ENCODE results near the gene ATP9A. TPM values are rescaled to one million over a fixed set of nuclear protein-coding genes. Genes with fewer than 3 reads are reported as not detected.

Gene ATP9A
- total RNA-seq, 4 donors from 2014 or later = 15.1 to 50.8 (median 30.0) TPM

DNA sequence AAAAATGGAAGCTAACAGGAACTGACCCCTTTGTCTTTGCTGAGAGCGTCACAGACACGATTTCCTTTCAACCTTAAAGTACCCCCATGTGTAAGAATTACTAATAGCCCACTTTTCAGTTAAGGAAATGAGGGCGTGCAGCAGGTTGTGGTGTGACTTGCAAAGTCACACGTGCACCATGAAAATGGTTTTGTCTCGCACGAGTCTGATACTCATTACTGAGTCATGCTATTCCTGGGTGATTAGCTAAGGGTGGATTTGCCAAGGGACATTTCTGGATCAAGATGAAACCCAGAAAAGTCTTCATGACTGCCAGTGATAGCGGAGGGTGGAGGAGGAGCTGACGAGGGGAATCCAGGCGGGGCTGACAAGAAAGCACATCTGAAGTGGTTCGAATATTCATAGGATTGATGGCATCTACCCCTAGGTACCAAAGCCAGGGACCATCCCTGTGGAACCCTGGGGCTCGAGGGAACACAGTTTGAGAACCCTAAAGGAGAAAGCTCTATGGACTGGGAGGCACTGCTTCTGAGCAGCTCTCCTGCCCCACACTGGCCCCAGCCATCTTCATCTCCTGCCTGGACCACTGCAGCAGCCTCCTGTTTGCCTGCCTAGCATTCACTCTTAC, 213.5 kb downstream of the ATP9A start:
- no peaks in the 10 kb centered on the region for H3K4me1 ChIP-seq
- H3K9me3 ChIP-seq = no peaks in the 10 kb centered on the region
- no peak for TF ChIP-seq POLR2A (IDR thresholded peaks at IDR 0.05)
- H3K4me3 ChIP-seq = no peak overlapping the region
- no peak overlapping the region for H3K27ac ChIP-seq
- H3K36me3 ChIP-seq = no peaks in the 10 kb centered on the region
- DNase-seq = no peak
- intact Hi-C loops (cut with DNase I; ENCODE audit: low total_unique reads) = no loop called here
- no peaks in the 10 kb centered on the region for H3K27me3 ChIP-seq

DNA sequence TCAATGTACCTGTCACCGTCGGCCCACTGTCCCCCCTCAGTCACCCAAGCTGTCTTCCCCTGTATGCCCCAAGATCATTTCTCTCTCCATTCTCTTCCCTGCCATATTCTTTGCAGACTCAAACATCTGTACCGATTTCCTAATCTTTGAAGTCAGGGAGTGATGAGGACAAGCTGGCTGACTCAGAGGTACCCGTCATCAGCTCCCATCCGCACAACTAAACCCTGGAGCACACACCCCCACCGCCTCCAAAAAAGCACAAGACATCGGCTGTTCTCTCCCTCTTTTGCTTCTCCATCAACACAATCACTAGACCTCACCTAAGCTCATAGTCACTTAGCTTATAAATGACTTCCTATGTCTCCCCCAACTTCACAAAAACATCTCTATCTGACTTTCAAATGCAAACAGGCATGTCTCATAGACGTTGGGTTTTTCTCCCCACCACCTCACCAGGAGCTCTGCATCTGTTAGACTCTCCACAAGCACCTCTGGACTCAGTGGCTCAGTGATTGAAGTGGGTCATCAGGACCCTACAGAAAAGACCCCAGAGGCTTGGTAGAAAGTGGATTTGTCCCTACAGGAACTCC, 214.2 kb downstream of the ATP9A start:
- intact Hi-C loops (cut with DNase I; ENCODE audit: low total_unique reads) = no loop called here

DNA sequence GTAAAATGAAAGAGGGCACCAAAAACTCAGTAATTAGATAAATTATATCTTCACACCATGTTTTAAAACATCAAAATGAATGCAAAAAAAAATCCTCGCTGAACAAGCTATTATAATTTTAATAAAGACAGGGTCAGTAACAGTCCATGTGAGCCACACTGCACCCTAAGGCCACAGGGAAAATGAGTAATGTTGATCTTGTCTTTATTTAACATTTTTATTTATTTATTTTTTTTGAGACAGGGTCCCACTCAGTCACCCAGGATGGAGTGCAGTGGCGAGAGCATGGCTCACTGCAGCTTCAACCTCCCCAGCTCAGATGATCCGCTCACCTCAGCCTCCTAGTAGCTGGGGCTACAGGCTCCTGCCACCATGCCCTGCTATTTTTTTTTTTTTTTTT, 217.0 kb downstream of the ATP9A start:
- H3K27me3 ChIP-seq = no peaks in the 10 kb centered on the region
- no peak for TF ChIP-seq POLR2A (IDR thresholded peaks at IDR 0.05)
- TF ChIP-seq, protein P1, sequence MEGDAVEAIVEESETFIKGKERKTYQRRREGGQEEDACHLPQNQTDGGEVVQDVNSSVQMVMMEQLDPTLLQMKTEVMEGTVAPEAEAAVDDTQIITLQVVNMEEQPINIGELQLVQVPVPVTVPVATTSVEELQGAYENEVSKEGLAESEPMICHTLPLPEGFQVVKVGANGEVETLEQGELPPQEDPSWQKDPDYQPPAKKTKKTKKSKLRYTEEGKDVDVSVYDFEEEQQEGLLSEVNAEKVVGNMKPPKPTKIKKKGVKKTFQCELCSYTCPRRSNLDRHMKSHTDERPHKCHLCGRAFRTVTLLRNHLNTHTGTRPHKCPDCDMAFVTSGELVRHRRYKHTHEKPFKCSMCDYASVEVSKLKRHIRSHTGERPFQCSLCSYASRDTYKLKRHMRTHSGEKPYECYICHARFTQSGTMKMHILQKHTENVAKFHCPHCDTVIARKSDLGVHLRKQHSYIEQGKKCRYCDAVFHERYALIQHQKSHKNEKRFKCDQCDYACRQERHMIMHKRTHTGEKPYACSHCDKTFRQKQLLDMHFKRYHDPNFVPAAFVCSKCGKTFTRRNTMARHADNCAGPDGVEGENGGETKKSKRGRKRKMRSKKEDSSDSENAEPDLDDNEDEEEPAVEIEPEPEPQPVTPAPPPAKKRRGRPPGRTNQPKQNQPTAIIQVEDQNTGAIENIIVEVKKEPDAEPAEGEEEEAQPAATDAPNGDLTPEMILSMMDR (IDR thresholded peaks at IDR 0.05) = no peak
- H3K36me3 ChIP-seq = no peaks in the 10 kb centered on the region
- no peak for DNase-seq
- no peaks in the 10 kb centered on the region for H3K4me1 ChIP-seq
- H3K4me3 ChIP-seq = no peak overlapping the region
- no peak overlapping the region for H3K27ac ChIP-seq
- intact Hi-C loops (cut with DNase I; ENCODE audit: low total_unique reads) = no loop called here
- H3K9me3 ChIP-seq = no peaks in the 10 kb centered on the region

More for the DNA sequence above, 214.2 kb downstream of the ATP9A start:
- no peaks in the 10 kb centered on the region for H3K4me1 ChIP-seq
- TF ChIP-seq, protein P1 (IDR thresholded peaks at IDR 0.05) = no peak
- TF ChIP-seq POLR2A (IDR thresholded peaks at IDR 0.05) = no peak
- H3K27ac ChIP-seq = no peak overlapping the region
- no peaks in the 10 kb centered on the region for H3K27me3 ChIP-seq
- H3K4me3 ChIP-seq = no peak overlapping the region
- H3K36me3 ChIP-seq = no peaks in the 10 kb centered on the region
- DNase-seq = no peak
- no peaks in the 10 kb centered on the region for H3K9me3 ChIP-seq

DNA sequence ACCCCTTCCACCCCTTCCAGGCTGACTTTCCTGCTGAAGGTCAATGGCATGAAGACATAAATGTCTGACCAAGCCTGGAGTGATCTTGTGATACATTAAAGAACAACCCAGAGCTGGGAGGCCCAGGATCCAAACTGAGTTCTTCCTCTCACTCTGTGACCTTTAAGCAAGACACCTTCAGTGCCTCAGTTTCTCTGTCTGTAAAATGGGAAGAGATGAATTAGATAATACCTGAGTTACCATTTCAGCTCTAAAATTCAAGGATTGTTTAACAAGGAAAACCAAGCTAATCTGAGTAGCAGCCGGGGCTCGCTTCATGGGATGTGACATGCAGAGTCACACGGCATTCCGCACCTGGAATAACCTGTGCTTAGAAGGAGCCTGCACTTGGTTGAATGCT, 218.7 kb downstream of the ATP9A start:
- Histone ChIP-seq H3K27ac (no peak overlapping the region), H3K4me3 (no peak overlapping the region), H3K27me3 (no peaks in the 10 kb centered on the region), H3K4me1 (no peaks in the 10 kb centered on the region), H3K9me3 (no peaks in the 10 kb centered on the region), H3K36me3 (no peaks in the 10 kb centered on the region)
- no peak for DNase-seq
- TF ChIP-seq, protein P1 (IDR thresholded peaks at IDR 0.05) = no peak
- TF ChIP-seq POLR2A (IDR thresholded peaks at IDR 0.05) = no peak
- intact Hi-C loops (cut with DNase I; ENCODE audit: low total_unique reads) = no loop called here

DNA sequence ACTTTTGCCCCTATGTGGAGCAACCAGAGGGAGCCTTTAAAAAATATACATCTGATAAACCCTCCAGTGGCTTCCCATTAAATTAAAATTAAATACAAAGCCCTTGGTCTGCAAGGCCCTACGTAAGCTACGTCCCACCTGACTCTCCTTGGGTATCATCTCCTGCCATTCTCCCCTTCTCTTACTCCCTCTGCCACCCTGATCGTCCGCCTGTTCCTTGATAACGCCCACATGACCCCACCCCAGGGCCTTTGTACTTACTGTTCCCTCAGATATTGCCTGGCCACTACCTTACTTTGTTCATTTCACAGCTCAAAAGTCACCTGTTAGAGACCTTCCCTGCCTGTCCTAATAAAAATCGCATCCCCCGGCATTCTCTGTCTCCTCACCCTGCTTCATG, 220.2 kb downstream of the ATP9A start:
- TF ChIP-seq POLR2A (IDR thresholded peaks at IDR 0.05) = no peak
- TF ChIP-seq, protein P1 (IDR thresholded peaks at IDR 0.05) = no peak
- Histone ChIP-seq H3K4me3 (no peak overlapping the region), H3K36me3 (no peaks in the 10 kb centered on the region), H3K27me3 (no peaks in the 10 kb centered on the region), H3K4me1 (no peaks in the 10 kb centered on the region), H3K27ac (no peak overlapping the region), H3K9me3 (no peaks in the 10 kb centered on the region)
- no peak for DNase-seq
- intact Hi-C loops (cut with DNase I; ENCODE audit: low total_unique reads) = no loop called here

Other genes starting within 250 kb of the ATP9A start
- gene NFATC2, start 225.7 kb downstream of the ATP9A start, total RNA-seq = 10 to 100 TPM in 3 of 4 donors, 1 to 10 TPM in 1; 5.7 to 36.4 (median 12.0) TPM
- gene SALL4, start 34.1 kb upstream of the ATP9A start, total RNA-seq = under 1 TPM in 2 of 4 donors, not detected in 2; 0.09 to 0.55 TPM